Measurements from ENCODE around the gene NEUROG3.

NEUROG3 gene

DNA sequence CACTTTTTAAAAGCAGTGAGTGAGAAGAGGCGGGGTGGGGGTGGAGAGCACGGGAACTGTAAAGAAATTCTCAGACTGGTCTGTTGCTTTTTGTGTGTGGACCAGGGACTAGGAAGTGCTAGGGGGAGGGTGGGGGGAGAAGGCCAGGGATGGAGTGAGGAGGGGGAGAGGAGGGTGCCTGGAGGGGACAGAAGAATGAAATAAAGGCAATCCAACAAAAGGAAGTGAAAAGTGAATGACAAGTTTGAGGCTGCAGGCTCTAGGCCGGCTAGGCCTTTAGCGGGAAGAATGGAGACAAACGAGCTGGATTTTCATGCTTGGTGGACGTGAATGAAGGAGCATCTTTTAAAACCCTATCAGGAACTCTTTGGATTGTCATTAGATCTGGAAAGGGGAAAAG lies 13.7 kb downstream of the NEUROG3 start:
- H3K27me3 ChIP-seq, result peaks cover 61% of the 10 kb centered on the region
- H3K36me3 ChIP-seq, result no peaks in the 10 kb centered on the region
- H3K4me3 ChIP-seq (ENCODE audit: low read depth in 1 of 2, low read length in 1 of 2), result no peak overlapping the region
- H3K4me1 ChIP-seq (ENCODE audit: control insufficient read depth in 1 of 2, insufficient read depth in 1 of 2, low read depth in 1 of 2, low read length in 1 of 2), result no peaks in the 10 kb centered on the region
- TF ChIP-seq, protein P1, sequence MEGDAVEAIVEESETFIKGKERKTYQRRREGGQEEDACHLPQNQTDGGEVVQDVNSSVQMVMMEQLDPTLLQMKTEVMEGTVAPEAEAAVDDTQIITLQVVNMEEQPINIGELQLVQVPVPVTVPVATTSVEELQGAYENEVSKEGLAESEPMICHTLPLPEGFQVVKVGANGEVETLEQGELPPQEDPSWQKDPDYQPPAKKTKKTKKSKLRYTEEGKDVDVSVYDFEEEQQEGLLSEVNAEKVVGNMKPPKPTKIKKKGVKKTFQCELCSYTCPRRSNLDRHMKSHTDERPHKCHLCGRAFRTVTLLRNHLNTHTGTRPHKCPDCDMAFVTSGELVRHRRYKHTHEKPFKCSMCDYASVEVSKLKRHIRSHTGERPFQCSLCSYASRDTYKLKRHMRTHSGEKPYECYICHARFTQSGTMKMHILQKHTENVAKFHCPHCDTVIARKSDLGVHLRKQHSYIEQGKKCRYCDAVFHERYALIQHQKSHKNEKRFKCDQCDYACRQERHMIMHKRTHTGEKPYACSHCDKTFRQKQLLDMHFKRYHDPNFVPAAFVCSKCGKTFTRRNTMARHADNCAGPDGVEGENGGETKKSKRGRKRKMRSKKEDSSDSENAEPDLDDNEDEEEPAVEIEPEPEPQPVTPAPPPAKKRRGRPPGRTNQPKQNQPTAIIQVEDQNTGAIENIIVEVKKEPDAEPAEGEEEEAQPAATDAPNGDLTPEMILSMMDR (IDR thresholded peaks at IDR 0.05), result no peak
- no peak overlapping the region for H3K27ac ChIP-seq
- H3K9me3 ChIP-seq, result no peaks in the 10 kb centered on the region

DNA sequence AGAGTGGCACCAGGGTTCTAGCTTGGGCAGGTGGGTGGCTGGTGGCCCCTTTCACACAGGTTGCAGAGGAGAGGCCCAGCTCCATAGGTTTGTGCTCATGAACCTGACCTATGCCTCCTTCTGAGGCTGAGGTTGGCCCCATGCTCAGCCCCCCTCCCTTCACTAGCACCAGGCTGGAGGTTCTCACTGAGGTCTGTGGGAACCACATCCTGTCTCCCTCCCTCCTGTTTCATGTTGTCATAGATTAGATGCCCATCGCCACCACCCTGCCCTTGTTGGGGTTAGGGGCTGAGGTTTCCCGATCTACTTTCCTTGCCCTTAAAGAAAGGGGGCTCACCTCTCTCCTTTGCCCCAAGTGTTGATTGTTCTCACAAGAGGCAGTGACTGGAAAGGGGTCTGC lies 14.7 kb downstream of the NEUROG3 start:
- H3K4me3 ChIP-seq (ENCODE audit: low read depth in 1 of 2, low read length in 1 of 2), result no peak overlapping the region
- H3K36me3 ChIP-seq, result no peaks in the 10 kb centered on the region
- peaks cover 51% of the 10 kb centered on the region for H3K27me3 ChIP-seq
- no peaks in the 10 kb centered on the region for H3K9me3 ChIP-seq
- H3K27ac ChIP-seq, result no peak overlapping the region
- no peaks in the 10 kb centered on the region for H3K4me1 ChIP-seq (ENCODE audit: control insufficient read depth in 1 of 2, insufficient read depth in 1 of 2, low read depth in 1 of 2, low read length in 1 of 2)
- TF ChIP-seq, protein P1 (IDR thresholded peaks at IDR 0.05), result no peak

DNA sequence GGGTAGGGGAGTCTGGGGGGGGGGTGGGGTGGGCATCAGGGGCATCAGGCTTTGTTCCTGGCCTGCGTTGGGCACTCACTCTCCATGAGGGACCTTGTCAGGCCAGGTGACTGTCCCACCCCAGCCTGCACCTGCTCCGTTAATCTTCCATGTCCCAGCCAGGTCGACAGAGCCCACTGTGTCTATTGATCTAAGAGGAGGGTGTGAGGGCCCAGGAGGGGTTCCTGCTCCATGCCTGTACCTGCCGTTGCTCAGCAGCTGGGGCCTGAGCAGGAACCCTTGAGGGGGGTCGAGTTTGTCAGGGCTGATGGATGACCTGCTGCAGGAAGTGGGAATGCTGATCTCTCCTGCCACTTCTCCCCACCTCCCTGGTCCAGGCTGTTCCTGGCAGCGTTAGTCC lies 18.6 kb downstream of the NEUROG3 start:
- Histone ChIP-seq H3K27me3 (peaks cover 17% of the 10 kb centered on the region), H3K9me3 (no peaks in the 10 kb centered on the region), H3K27ac (no peak overlapping the region), H3K36me3 (no peaks in the 10 kb centered on the region), H3K4me1 (ENCODE audit: control insufficient read depth in 1 of 2, insufficient read depth in 1 of 2, low read depth in 1 of 2, low read length in 1 of 2) (no peaks in the 10 kb centered on the region), H3K4me3 (ENCODE audit: low read depth in 1 of 2, low read length in 1 of 2) (no peak overlapping the region)
- TF ChIP-seq, protein P1 (IDR thresholded peaks at IDR 0.05), result no peak

DNA sequence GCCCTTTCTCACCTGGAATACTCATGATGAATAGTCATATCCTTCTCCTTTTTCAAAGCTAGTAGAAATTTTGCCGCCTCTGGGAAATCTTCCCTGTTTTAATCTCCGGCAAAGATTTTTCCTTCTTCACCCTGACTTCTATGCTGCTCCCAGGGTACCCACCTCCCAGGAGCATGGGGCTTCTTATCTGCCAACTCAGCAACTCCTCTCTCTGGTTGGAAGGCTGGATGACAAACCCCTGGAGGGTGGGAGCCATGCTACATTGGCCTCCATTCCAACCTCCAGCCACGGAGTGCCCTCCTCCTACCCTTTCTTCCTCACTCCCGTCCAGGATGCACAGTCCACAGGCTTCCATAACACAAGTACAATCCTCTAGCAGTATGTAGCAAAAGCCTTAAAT lies 19.9 kb downstream of the NEUROG3 start:
- Histone ChIP-seq H3K27ac (no peak overlapping the region), H3K36me3 (no peaks in the 10 kb centered on the region), H3K27me3 (peaks cover 15% of the 10 kb centered on the region), H3K4me1 (ENCODE audit: control insufficient read depth in 1 of 2, insufficient read depth in 1 of 2, low read depth in 1 of 2, low read length in 1 of 2) (no peaks in the 10 kb centered on the region), H3K4me3 (ENCODE audit: low read depth in 1 of 2, low read length in 1 of 2) (no peak overlapping the region), H3K9me3 (no peaks in the 10 kb centered on the region)
- TF ChIP-seq, protein P1 (IDR thresholded peaks at IDR 0.05), result no peak

DNA sequence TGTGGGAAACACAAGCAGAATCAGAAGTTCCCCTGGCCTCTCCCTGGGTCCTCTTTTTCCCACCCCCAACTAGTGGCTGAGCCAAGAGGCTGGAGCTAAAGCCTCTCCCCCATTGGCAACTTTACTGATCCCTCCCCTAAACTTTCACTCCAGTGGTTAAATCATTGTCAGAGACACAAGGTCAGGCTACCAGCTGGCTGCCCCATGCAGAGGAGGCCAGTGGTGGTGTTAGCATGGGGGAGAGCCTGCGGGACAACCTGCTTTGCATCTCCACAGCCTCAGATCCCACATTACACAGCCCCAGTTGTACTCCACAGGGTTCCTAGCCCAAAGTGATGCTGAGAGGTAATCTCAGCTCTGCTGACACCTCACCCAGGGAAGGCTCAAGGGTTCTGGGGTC lies 21.0 kb downstream of the NEUROG3 start:
- H3K4me1 ChIP-seq (ENCODE audit: control insufficient read depth in 1 of 2, insufficient read depth in 1 of 2, low read depth in 1 of 2, low read length in 1 of 2), result no peaks in the 10 kb centered on the region
- H3K9me3 ChIP-seq, result no peaks in the 10 kb centered on the region
- H3K27me3 ChIP-seq, result peaks cover 12% of the 10 kb centered on the region
- no peak overlapping the region for H3K4me3 ChIP-seq (ENCODE audit: low read depth in 1 of 2, low read length in 1 of 2)
- H3K27ac ChIP-seq, result no peak overlapping the region
- H3K36me3 ChIP-seq, result no peaks in the 10 kb centered on the region
- TF ChIP-seq, protein P1 (IDR thresholded peaks at IDR 0.05), result no peak

DNA sequence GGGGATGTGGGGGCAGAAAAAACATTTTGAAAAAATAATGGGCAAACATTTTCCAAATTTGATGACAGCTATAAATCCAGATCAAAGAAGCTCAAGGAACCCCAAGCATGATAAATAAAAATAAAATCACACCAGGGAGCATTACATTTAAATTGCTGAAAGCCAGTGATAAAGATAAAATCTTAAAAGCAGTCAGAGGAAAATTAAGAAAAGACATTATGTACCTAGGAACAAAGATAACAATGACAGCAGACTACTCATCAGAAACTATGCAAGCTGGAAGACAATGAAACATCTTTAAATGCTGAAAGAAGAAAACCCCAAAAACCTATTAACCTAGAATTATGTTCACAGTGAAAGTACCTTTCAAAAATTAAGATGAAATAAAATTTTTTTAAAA lies 23.3 kb downstream of the NEUROG3 start:
- Histone ChIP-seq H3K36me3 (no peaks in the 10 kb centered on the region), H3K27me3 (no peaks in the 10 kb centered on the region), H3K4me3 (ENCODE audit: low read depth in 1 of 2, low read length in 1 of 2) (no peak overlapping the region), H3K9me3 (no peaks in the 10 kb centered on the region), H3K4me1 (ENCODE audit: control insufficient read depth in 1 of 2, insufficient read depth in 1 of 2, low read depth in 1 of 2, low read length in 1 of 2) (no peaks in the 10 kb centered on the region), H3K27ac (no peak overlapping the region)
- TF ChIP-seq, protein P1 (IDR thresholded peaks at IDR 0.05), result no peak

All from neutrophil (primary cell).